Right lung (tissue), 10 donors: ENCODE results near the gene UBE3D. TPM values are rescaled to one million over a fixed set of nuclear protein-coding genes. Genes with fewer than 3 reads are reported as not detected.

Experiments used
- DNase-seq, 2 donors: peaks; one replicate each; pipeline ENCODE4 v3.0.0-alpha.2; 2013
- long read RNA-seq, 8 donors: transcript quantifications; one replicate each; lab custom pipeline, GENCODE V29; 2026
- polyA plus RNA-seq, 5 donors: library from polyadenylated mRNA; unstranded; fragments of 120-200 nt; gene quantifications; one replicate each; pipeline versions ENCODE4 v1.2.1 to v1.2.3, GENCODE V29; 2013; ENCODE audit warnings: inconsistent platforms in 1 of 5, low replicate concordance in 1 of 5; ENCODE audit not compliant: insufficient read length in 5 of 5, insufficient read depth in 1 of 5

UBE3D gene
- polyA plus RNA-seq, result 10 to 100 TPM in 2 of 5 donors, 1 to 10 TPM in 3; 7.3 to 12.8 (median 8.9) TPM
- long read RNA-seq, donor 1, partial matches to known transcripts, result 0 of 1 reads
- long read RNA-seq, donor 1, other reads (novel, unspliced or antisense), result 0 of 1 reads
- long read RNA-seq, donor 2, partial matches to known transcripts, result 0 of 1 reads
- long read RNA-seq, donor 2, other reads (novel, unspliced or antisense), result 0 of 1 reads
- long read RNA-seq, donor 3, partial matches to known transcripts, result 0 of 4 reads
- long read RNA-seq, donor 3, other reads (novel, unspliced or antisense), result 0 of 4 reads
- long read RNA-seq, donor 4, result 0 reads
- long read RNA-seq, donor 5, partial matches to known transcripts, result 0 of 1 reads
- long read RNA-seq, donor 5, other reads (novel, unspliced or antisense), result 0 of 1 reads
- long read RNA-seq, donor 6, partial matches to known transcripts, result 0 of 5 reads
- long read RNA-seq, donor 6, other reads (novel, unspliced or antisense), result 0 of 5 reads
- long read RNA-seq, donor 7, partial matches to known transcripts, result 0 of 2 reads
- long read RNA-seq, donor 7, other reads (novel, unspliced or antisense), result 0 of 2 reads
- long read RNA-seq, donor 8, partial matches to known transcripts, result 0 of 1 reads
- long read RNA-seq, donor 8, other reads (novel, unspliced or antisense), result 0 of 1 reads

- DNase-seq, result peak; percentile 86 to 87
Measured at GRCh38 chr6:83065511-83066192, at the start of gene UBE3D. TSS of gene UBE3D (minus strand) at chr6:83065841. CDS start at chr6:83065718, 123 bp downstream.

DNA sequence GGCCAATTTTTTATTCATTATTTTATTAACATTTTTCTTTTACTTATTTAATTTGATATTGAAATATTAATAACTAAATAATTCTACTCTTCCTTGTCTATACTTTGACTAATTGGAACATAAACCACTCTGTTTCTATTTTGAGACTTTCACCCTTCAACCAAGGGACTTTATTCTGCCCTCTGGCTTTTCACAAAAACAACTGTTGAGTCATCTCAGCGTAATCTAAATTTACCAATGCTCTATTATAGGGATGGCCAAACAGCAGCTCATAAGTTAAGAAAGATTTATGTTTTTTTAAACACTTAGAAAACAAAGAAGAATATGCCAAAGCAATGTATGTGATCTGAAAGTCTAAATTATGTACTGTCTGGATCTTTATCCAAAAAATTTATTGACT is 48.5 kb upstream of the UBE3D start:
- no peak for DNase-seq

DNA sequence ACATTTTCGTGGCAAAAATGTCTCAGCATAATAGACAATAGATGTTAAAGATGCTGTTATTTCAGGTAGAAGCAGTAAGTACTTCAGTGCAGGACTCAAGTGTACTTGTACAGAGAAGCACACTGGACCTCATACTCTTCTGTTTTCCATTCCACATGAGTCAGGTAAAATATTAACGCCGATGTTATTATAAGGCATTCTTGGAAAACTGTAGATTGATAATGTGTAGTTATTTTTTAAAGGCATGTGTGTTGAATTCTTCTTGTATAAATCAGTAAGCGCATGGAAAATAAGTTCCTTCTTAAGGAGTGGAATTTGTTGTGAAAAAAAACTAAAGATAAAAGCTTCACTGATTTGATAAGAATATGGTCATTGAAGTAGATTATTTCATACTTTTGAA is 47.6 kb upstream of the UBE3D start:
- no peak for DNase-seq

DNA sequence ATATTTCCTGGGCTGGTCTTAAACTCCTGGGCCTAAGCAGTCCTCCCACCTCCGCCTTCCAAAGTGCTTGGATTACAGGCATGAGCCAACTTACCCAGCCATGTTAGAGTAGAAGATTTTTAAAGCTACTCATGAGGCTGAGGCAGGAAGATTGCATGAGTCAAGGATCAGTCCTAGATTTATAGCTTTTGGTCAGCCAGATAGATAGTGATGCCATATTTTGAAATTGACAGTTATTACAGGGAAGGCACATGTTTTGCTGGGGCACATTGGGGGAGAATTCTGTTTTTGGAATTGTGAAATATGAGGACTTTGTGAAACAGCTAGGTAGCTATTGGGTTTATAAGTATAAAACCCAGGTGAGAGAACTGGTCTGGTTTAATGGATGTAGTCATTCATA is 42.7 kb upstream of the UBE3D start:
- DNase-seq, result no peak

GRCh38 chr6:83098589-83098988 is 32.9 kb upstream of the UBE3D start:
- no peak for DNase-seq

- no peak for DNase-seq
Measured at GRCh38 chr6:83097675-83098074, 32.0 kb upstream of the UBE3D start.

- DNase-seq, result no peak
Measured at GRCh38 chr6:83097204-83097603, 31.6 kb upstream of the UBE3D start.

GRCh38 chr6:83096791-83097190 is 31.1 kb upstream of the UBE3D start:
- no peak for DNase-seq

GRCh38 chr6:83092756-83093399 is 27.2 kb upstream of the UBE3D start:
- no peak for DNase-seq

DNA sequence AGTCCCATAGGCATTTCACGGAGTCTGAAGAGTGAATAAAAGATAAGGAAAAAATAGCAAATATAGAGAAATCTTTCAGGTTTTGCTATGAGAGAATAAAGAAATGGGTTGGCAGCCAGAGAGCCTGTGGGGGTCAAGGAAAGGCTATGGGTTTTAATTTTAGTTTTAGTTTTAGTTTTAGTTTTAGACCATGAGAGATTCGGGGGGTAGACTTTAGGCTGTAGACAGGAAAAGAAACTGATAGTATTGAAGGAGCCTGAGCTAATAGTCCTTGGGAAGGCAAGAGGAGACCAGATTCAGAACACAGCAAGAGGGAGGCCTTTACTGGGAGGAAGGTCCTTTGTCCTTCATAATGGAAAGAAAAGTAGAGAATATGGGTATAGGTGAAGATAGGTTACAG is 21.1 kb upstream of the UBE3D start:
- no peak for DNase-seq

DNA sequence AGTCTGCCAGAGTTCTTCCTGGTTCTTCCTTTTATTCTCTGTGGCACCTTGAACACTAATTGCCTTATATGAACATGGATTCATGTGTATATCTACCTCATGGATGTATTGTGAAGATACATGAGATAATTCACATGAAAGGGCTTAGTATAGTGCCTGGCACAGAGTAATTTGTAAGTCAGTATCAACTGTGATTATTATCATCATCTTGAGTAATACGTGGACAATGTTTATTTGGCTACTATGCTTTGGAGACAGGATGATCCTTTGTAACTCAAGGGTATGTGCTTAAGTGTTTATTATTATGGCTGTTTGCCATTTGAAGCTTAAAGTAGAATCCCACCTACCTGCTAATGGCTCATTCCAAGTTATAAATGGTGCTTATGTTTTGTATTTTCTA is 17.8 kb upstream of the UBE3D start:
- no peak for DNase-seq

- no peak for DNase-seq
Measured at GRCh38 chr6:83073615-83074014, 8.0 kb upstream of the UBE3D start.

DNA sequence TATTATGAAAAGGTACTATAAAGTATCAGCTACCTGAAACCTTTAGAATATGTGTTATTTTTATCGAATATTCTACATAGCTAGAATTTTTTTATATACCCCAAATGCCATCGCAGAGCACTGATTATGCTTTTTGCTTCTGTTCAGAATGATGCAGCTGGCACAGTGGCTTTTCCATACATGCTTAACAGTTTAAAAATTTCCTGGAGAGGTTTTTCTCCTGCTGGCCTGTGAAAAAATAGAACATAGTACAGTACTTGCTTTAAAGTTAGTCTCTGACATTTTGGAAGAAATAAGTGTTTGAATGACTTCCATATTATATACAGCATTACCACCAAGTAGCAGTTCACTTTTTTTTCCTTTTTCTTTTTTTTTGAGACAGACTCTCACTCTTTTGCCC is 7.1 kb upstream of the UBE3D start:
- DNase-seq, result no peak

GRCh38 chr6:83071707-83072106 is 6.1 kb upstream of the UBE3D start:
- no peak for DNase-seq

DNA sequence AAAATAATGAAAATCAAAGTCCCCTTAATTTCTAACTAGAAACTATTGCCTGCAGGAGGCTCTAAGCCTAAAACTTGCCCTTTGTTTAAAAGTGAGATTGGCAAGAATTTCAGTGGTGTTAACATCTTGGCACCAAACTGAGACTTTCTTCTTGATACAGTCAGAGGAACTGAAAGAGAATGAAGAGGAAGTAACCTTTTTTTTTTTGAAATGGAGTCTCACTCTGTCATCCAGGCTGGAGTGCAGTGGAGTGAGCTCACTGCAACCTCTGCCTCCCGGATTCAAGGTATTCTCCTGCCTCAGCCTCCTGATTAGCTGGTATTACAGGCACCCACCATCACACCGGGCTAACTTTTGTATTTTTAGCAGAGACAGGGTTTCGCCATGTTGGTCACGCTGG is 5.4 kb upstream of the UBE3D start:
- no peak for DNase-seq

GRCh38 chr6:83069633-83070032 is 4.0 kb upstream of the UBE3D start:
- no peak for DNase-seq

GRCh38 chr6:83068616-83069015 is 3.0 kb upstream of the UBE3D start:
- no peak for DNase-seq

DNA sequence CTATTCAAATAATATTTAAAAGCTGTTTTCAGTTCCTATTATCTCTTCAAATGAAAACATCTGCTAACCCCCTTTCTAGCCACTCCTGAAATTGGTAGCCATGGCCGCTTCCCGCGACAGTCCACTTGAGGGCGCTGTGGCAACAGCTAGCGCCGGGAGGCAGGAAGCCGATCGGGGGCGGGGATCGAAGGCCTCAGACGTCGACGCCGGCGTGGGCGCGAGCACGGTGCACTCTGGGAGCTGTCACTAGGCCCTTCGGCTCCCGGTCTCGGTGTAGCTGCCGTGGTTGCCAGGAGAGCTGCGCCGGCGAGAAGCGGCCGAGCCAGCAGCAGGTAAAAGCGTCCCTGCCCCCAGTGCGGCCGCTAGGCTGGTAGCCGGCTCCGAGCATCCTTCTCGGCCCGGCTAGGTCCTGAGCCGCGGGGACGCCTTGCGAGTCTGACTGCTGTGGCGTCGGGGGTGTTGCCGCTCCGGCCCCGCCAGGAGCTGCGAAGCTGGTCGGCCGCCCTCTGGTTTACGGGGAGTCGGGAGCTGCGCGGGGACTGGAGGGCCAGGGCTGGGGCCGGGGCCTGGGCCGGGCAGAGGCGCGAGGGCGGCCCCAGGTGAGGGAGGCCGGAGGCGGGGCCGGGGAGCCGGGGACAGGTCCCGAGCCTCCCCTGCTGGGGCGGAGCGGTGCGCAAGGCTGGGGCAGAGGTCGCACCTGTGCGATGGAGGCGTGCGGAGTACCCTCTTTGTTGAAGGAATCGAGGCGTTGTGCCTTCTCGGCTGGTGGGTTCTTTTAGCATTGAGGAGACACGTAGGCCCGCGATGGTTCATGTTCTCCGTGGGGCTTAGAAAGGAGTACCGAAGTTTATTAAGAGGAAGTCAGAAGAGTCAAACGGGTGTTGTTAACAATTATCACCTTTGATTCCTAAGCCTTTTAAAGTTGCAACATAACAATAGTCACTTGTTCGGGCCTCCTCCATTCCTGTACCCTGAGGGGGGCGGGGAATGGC is 2.1 kb upstream of the UBE3D start, which contains the start of gene DOP1A:
TSS of gene DOP1A (plus strand) at position 224 of the 992 bp plus-strand sequence. CDS start 29,307 bp downstream, outside the sequence.
- peak; percentile 92 for DNase-seq

DNA sequence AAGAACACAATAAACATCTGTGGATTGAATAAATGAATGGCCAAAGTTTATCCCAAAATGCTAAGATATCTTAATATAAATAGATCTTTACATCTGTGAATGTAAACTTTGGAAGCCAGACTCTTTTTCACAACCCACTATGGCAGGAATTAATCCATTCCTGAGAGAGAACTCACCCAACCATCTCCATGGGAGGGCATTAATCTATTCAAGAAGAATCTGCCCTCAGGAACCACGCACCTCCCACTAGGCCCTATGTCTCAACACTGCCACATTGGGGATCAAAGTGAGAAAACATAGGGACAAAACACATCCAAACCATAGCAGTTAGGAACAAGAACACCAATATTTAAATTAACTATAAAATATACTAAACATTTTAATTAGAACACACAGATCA is 3.4 kb downstream of the UBE3D start:
- DNase-seq, result no peak

- no peak for DNase-seq
Measured at GRCh38 chr6:83061190-83061589, 4.5 kb downstream of the UBE3D start.
